ENCODE measurements around the gene BICD1.

DNA sequence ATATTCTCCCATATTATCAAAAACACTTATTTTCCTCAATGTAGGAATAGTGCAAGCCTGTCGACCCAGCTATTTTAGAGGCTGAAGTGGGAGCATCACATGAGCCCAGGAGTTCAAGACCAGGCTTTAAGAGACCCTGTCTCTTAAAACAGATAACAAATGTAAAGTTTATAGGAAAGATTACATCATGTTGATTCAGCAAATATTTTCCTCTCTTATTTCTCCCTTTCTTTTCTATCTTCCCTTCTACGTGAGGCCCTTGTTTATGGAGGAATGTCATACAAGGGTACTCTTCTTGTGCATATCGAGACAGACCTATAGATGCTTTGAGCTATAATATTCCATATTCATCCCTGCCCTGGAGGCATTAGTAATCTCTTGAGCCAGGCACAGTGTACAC, 256.2 kb downstream of the BICD1 start:
- TF ChIP-seq, protein P1, sequence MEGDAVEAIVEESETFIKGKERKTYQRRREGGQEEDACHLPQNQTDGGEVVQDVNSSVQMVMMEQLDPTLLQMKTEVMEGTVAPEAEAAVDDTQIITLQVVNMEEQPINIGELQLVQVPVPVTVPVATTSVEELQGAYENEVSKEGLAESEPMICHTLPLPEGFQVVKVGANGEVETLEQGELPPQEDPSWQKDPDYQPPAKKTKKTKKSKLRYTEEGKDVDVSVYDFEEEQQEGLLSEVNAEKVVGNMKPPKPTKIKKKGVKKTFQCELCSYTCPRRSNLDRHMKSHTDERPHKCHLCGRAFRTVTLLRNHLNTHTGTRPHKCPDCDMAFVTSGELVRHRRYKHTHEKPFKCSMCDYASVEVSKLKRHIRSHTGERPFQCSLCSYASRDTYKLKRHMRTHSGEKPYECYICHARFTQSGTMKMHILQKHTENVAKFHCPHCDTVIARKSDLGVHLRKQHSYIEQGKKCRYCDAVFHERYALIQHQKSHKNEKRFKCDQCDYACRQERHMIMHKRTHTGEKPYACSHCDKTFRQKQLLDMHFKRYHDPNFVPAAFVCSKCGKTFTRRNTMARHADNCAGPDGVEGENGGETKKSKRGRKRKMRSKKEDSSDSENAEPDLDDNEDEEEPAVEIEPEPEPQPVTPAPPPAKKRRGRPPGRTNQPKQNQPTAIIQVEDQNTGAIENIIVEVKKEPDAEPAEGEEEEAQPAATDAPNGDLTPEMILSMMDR (IDR thresholded peaks at IDR 0.05), result no peak
- TF ChIP-seq POLR2A (IDR thresholded peaks at IDR 0.05) (no peak), EP300 (IDR thresholded peaks at IDR 0.05) (no peak), POLR2AphosphoS5 (IDR thresholded peaks at IDR 0.05) (no peak)
